Stimulated activated CD4-positive, alpha-beta T cell treated with anti-CD3 and anti-CD28 coated beads, Interleukin-2, amount 100 ng/mL, for 24 hours (primary cell): ENCODE data around the gene NPPB.
"Not testable (repeated sequence)": the region's sequence is repeated elsewhere in the genome, so short reads cannot be mapped to it uniquely, and the experiment has no call there.

Source experiments
- DNase-seq, 2 donors: peaks; one replicate each; pipeline ENCODE4 v3.0.0-alpha.2; 2020

NPPB gene

GRCh38 chr1:11858613-11858967, at the start of gene NPPB:
TSS of gene NPPB (minus strand) at chr1:11858945. CDS start at chr1:11858833, 112 bp downstream.
- no peak for DNase-seq

GRCh38 chr1:11908095-11908675, 49.4 kb upstream of the NPPB start:
- DNase-seq = peak in 1 of 2 donors; percentile 71

GRCh38 chr1:11907275-11908094, 48.7 kb upstream of the NPPB start:
- peak; percentile 81 to 89 for DNase-seq

GRCh38 chr1:11906870-11907269, 48.1 kb upstream of the NPPB start:
- DNase-seq = no peak

- no peak for DNase-seq
Observed at GRCh38 chr1:11904978-11905377, 46.2 kb upstream of the NPPB start.

GRCh38 chr1:11904156-11904555, 45.4 kb upstream of the NPPB start:
- not testable (repeated sequence) for DNase-seq

- DNase-seq = no peak
Observed at GRCh38 chr1:11903210-11903609, 44.5 kb upstream of the NPPB start.

- not testable (repeated sequence) for DNase-seq
Observed at GRCh38 chr1:11901446-11901845, 42.7 kb upstream of the NPPB start.

GRCh38 chr1:11898831-11899467, 40.2 kb upstream of the NPPB start:
- DNase-seq = peak in 1 of 2 donors; percentile 19

GRCh38 chr1:11898086-11898785, 39.5 kb upstream of the NPPB start:
- no peak for DNase-seq

- DNase-seq = not testable (repeated sequence)
Observed at GRCh38 chr1:11894501-11894900, 35.8 kb upstream of the NPPB start.

GRCh38 chr1:11893907-11894251, 35.1 kb upstream of the NPPB start:
- DNase-seq = peak; percentile 78 to 80

- no peak for DNase-seq
Observed at GRCh38 chr1:11891433-11892186, 32.9 kb upstream of the NPPB start.

GRCh38 chr1:11888877-11889208, 30.1 kb upstream of the NPPB start:
- DNase-seq = no peak

- DNase-seq = no peak
Observed at GRCh38 chr1:11888206-11888876, 29.6 kb upstream of the NPPB start.

- no peak for DNase-seq
Observed at GRCh38 chr1:11887666-11888007, 28.9 kb upstream of the NPPB start.

- DNase-seq = no peak
Observed at GRCh38 chr1:11886986-11887665, 28.4 kb upstream of the NPPB start.

- no peak for DNase-seq
Observed at GRCh38 chr1:11885916-11886315, 27.2 kb upstream of the NPPB start.

- no peak for DNase-seq
Observed at GRCh38 chr1:11882814-11883538, 24.2 kb upstream of the NPPB start.

- no peak for DNase-seq
Observed at GRCh38 chr1:11881749-11882441, 23.1 kb upstream of the NPPB start.
